RWPE1 (cell line): ENCODE measurements around the gene BNC2.
A peak's percentile ranks its signal among the peaks of the same experiment; 100 is the strongest.

Experiments used
- CTCF ChIA-PET: fragments of 350-600 bp; sonication (Branson Sonifier 250); formaldehyde crosslinking; extraction: SDS; loops from one replicate; lab custom pipeline; 2021; lab: Yijun Ruan, JAX
- POLR2A ChIA-PET: fragments of 400-600 bp; formaldehyde crosslinking; extraction: SDS; loops from one replicate; lab custom pipeline; 2020; ENCODE audit warnings: antibody characterized with exemption; ENCODE audit not compliant: low non-redundant PET; lab: Yijun Ruan, JAX
- DNase-seq: peaks from one replicate; pipeline ENCODE4 v3.0.0; 2012; ENCODE audit warnings: low spot score
- H3K27ac ChIP-seq: fragments of 450-650 bp; 2 replicates; pipeline ENCODE4 v1.5.1; 2017
- CTCF ChIP-seq: fragments of 450-650 bp; conservative IDR thresholded peaks from 2 replicates; pipeline ENCODE4 v1.5.1; 2017; ENCODE audit warnings: low read depth, mild to moderate bottlenecking

Gene BNC2

DNA sequence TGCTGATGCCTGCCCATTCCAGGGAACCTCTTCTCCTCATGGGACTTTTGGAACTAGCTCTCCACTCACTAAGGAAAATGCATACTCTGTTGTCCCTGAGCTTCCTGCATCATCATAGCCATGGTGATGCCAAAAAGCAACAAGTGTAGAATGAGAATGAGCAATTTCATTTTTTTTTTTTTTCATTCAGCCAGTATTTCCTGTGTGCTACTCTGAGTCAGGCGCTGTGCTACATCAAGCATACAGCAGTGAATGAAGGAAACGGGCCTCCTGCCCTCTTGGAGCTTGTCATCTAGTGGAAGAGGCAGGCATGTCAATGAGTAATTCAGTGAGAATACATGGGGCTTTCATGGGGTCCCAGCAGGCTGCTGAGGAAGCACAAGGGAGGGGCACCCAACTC is 483.1 kb downstream of the BNC2 start:
- no peak for DNase-seq
- ChIA-PET CTCF (interaction anchor here (0.6 kb wide), 1 partner anchor 35 kb away, joined by 7 read pairs; no protein-coding TSS in a partner anchor), POLR2A (no interaction called here)
- TF ChIP-seq CTCF: no peak
- no peak overlapping the region for H3K27ac ChIP-seq

DNA sequence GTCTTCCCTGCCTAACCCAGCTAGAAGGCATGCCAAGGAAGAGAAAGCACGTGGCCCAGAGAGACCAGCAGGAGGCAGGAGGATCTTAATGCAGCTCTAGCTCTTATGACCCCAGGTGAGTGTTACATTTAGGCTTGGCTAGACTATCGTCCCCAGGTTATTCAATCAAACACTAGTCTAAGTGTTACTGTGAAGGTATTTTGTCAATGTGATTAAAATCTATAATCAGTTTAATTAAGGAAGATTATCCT is 483.7 kb downstream of the BNC2 start:
- no peak overlapping the region for H3K27ac ChIP-seq
- DNase-seq: no peak
- TF ChIP-seq CTCF: no peak
- POLR2A ChIA-PET: no interaction called here
- CTCF ChIA-PET: interaction anchor here (0.6 kb wide), 1 partner anchor 35 kb away, joined by 7 read pairs; no protein-coding TSS in a partner anchor

DNA sequence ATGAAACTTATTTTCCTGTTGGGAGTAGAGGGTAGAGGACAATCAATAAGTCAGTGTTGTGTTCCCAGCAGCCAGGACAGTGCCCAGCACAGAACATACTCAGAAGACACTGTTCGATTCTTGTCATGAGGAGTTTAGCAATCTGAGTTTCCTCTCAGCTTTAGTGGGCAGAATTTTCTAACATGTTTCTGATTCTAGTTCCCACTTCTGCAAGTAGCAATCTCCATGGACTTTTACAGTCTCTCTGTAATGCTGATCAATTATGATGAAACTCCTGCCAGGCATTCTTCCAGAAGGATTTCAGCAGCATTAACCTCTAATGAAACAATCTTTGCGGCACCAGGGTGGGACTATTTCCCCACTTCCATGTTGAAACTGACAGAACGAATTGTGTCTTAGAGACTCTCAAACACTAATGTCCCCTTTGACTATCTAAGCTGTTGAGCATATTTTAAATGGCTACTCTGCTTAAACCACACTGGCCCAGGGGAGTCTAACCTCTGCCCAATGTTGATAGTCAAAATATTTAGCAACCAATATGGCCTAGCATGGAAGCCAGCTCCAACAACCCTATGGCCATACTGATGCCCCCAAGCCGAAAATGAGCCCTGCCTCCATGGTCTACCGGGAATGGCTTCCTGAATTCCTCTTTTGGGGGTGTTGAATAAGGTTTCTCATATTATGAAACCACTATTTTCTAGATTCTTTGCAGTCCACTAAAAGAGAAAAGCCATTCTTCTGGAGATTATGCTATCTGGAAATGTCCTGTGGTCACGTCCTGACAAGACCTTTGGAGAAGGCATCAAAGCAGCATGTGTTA is 484.3 kb downstream of the BNC2 start:
- POLR2A ChIA-PET: no interaction called here
- TF ChIP-seq CTCF: no peak
- H3K27ac ChIP-seq: no peak overlapping the region
- CTCF ChIA-PET: interaction anchor here (0.5 to 0.7 kb wide), 2 partner anchors 19 to 91 kb away, joined by 3 read pairs; no protein-coding TSS in a partner anchor
- DNase-seq: no peak

DNA sequence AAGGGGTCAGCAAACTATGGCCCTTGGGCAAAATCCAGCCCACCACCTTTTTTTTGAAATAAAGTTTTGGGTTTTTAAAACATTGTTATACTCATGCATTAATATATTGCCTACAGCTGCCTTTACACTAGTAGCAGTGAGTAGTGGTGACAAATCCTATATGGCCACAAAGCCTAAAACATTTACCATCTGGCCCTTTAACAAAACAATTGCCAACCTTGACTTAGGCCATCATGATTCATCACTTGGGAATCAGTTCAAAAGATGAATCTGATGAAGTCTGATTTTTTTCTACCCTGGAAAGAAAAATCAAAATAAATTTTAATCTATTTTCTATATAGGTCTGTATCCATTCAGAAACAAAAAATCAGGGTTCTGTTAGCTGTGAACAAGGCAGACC is 484.9 kb downstream of the BNC2 start:
- ChIA-PET POLR2A (no interaction called here), CTCF (interaction anchor here (0.7 kb wide), 1 partner anchor 18 kb away, joined by 3 read pairs; no protein-coding TSS in a partner anchor)
- DNase-seq: peak; percentile 54
- no peak for TF ChIP-seq CTCF
- H3K27ac ChIP-seq: no peak overlapping the region

DNA sequence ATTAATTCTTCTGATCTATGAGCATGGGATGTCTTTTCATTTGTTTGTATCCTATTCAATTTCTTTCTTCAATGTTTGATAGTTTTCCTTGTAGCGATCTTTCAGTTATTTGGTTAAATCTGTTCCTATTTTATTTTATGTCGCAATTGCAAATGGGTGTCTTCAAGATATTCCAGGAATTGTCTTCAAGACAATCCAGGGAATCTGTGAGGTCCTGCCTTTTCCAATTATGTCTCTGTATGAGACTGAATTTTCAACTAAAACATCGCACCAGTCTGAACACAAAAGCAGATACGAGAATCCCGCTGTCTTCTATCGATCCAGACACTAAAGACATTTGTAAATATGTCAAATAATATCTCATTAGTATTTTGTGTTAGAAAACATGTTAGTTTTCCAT is 485.5 kb downstream of the BNC2 start:
- ChIA-PET POLR2A (no interaction called here), CTCF (no interaction called here)
- H3K27ac ChIP-seq: no peak overlapping the region
- TF ChIP-seq CTCF: no peak
- DNase-seq: no peak

GRCh38 chr9:16377311-16377710 is 493.2 kb downstream of the BNC2 start:
- ChIA-PET CTCF (no interaction called here), POLR2A (no interaction called here)
- no peak for TF ChIP-seq CTCF
- no peak overlapping the region for H3K27ac ChIP-seq
- no peak for DNase-seq
